22Rv1 (cell line): Measurements from ENCODE around the gene MAP3K21.

Experiments used
- H3K27ac ChIP-seq: fragments of 450-650 bp; 2 replicates; pipeline ENCODE4 v1.5.1; 2017
- CTCF ChIP-seq: fragments of 450-650 bp; IDR thresholded peaks from 2 replicates; pipeline ENCODE4 v1.5.1; 2017; ENCODE audit warnings: mild to moderate bottlenecking
- ZFX ChIP-seq: fragments of 450-650 bp; IDR thresholded peaks from 2 replicates; pipeline ENCODE4 v1.6.1; 2017; ENCODE audit warnings: antibody characterized with exemption, borderline replicate concordance

MAP3K21 gene

DNA sequence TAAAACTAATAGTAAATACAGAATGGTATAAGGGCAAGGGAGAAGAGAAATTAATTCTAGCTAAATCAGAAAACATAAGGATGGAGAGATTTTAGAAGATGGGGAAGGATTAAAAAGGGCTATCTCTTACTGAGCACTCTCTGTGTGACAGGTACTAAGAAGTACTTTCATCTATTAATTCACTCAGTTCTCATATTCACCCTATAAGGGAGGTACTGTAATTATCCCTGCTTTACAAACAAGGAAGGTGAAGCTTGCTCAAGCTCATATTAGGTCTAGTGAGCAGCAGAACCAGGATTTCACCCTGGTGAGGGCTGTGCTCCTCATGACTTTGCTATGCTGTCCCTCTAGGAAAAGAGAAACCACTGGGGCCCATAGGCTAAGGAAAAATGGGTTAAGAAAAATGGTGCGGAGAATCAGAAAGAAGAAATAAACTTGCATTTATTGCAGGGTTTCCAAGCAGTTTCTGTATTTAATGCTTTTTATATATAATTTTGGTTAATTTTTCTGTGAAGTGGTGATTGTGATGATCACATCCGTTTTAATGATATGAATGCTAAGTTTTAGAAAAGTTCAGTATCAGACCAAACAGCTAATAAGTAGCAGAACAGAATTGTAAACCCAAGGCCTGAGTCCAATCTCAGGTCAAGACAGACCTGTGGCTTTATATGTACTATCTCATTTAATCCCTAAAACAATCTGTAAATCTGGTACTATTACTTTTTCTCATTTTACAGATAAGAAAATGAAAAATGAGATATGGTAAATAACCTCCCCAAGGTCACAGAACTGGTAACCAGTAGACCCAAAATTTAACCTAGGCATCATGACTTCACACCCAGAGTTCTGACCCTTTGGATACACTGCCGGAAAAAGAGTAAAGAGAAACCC lies 33.7 kb upstream of the MAP3K21 start:
- TF ChIP-seq ZFX, result no peak
- no peak for TF ChIP-seq CTCF

DNA sequence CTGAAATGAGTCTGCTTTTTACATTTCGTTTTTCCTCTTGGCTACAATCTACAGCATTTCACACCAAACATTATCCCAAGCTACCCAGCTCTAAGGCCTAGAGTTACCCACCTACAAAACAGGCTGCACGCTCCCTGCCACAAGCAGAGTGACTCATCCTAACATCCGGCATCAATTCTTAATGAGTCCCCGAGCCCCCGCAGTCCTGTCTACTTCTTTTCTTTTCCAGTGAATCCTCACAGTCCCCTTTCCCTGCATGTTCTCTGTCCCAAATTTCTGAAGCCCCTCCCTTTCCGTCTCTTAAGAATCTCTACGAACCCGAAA lies 32.6 kb upstream of the MAP3K21 start:
- no peak for TF ChIP-seq ZFX
- H3K27ac ChIP-seq, result no peak overlapping the region

More for the DNA sequence above, 33.7 kb upstream of the MAP3K21 start:
- H3K27ac ChIP-seq, result no peak overlapping the region

DNA sequence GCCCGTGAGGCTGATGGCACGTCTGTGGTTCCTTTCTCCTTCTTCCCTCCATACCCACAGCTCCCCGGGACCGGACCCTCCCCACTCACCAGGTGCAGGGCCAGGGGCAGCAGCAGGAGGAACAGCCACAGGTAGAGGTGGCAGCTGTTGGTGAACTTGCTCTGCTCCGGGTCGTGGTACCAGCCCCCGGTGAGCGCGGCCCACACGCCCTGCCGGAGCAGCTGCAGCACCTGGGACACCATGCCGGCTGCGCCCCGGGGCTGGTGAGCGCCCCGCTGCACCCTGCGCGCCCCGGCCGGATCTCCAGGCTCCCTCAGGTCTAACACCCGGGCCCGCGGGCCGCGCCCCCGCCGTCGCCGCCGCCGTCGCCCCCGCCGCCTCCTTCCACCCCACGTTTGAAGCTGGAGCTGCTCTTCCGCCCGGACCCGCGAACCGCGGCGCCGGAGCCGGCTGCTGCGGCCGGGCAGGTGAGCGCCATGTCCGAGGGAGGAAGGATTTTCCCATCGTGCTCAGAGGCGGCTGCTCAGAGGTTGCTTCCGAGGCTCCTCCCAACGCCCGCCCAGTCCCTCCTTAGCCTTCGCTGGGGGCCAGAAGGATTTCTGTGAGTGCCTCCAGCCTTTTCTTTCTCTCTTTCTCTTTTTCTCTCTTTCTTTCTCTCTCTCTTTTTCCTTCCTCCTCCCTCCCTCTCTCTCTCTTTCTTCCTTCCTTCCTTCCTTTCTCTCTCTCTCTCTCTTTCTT lies 32.1 kb upstream of the MAP3K21 start, which contains the start of gene PCNX2:
Gene PCNX2, minus strand, starts transcription at position 489 of the 738 bp plus-strand sequence. Its CDS starts 247 bp downstream, at position 242.
- no peak within 1 kb of the TSS for H3K27ac ChIP-seq

DNA sequence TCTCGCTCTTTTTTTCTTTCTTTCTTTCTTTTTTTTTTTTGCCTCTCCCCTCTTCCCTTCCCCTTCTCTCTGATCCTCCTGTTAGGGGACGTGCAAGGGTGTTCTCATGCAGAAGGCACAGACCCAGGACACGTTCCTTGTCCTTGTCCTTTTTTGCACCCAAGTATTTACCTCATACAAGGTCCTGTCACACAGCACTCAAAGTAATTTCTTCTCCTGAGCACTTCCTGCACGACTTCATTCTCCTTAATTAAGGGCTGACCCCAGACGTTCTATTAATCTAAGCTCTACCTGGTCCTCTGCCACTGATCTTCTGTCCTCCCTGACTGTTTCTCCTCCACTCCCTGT lies 31.6 kb upstream of the MAP3K21 start:
- H3K27ac ChIP-seq, result no peak overlapping the region
- no peak for TF ChIP-seq ZFX
- TF ChIP-seq CTCF, result no peak

More for the DNA sequence above, 32.1 kb upstream of the MAP3K21 start, which contains the start of gene PCNX2:
- TF ChIP-seq ZFX (no peak), CTCF (no peak)

- no peak overlapping the region for H3K27ac ChIP-seq
- TF ChIP-seq ZFX (no peak), CTCF (no peak)
Observed at GRCh38 chr1:233299450-233299849, 28.1 kb upstream of the MAP3K21 start.

- TF ChIP-seq ZFX (no peak), CTCF (no peak)
Observed at GRCh38 chr1:233300326-233300725, 27.2 kb upstream of the MAP3K21 start.

GRCh38 chr1:233304489-233305102 lies 22.9 kb upstream of the MAP3K21 start:
- TF ChIP-seq ZFX (no peak), CTCF (peak; percentile 96)

More at GRCh38 chr1:233300326-233300725, 27.2 kb upstream of the MAP3K21 start:
- H3K27ac ChIP-seq, result no peak overlapping the region

More at GRCh38 chr1:233304489-233305102, 22.9 kb upstream of the MAP3K21 start:
- H3K27ac ChIP-seq, result no peak overlapping the region
